ENCODE measurements around the gene BRPF3. TPM values are rescaled to one million over a fixed set of nuclear protein-coding genes. Genes with fewer than 3 reads are reported as not detected.
"Not testable (repeated sequence)": the region's sequence is repeated elsewhere in the genome, so short reads cannot be mapped to it uniquely, and the experiment has no call there.

BRPF3 gene
- total RNA-seq, 1 experiment from 2014 or later: 8.7 TPM

- DNase-seq (ENCODE audit: low read depth): no peak
These were observed 3.8 kb downstream of the BRPF3 start for GRCh38 chr6:36200154-36200891.

DNA sequence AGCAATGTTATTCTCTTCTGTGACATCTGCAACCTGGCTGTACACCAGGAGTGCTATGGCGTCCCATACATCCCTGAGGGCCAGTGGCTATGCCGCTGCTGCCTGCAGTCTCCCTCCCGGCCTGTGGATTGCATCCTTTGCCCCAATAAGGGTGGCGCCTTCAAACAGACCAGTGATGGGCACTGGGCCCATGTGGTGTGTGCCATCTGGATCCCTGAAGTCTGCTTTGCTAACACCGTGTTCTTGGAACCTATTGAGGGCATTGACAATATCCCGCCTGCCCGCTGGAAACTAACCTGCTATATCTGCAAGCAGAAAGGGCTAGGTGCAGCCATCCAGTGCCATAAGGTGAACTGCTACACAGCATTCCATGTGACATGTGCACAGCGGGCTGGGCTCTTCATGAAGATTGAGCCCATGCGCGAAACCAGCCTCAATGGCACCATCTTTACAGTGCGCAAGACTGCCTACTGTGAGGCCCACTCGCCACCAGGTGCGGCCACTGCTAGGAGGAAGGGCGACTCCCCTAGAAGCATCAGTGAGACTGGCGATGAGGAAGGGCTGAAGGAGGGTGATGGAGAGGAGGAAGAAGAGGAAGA is 4.6 kb downstream of the BRPF3 start:
- DNase-seq (ENCODE audit: low read depth): no peak

DNA sequence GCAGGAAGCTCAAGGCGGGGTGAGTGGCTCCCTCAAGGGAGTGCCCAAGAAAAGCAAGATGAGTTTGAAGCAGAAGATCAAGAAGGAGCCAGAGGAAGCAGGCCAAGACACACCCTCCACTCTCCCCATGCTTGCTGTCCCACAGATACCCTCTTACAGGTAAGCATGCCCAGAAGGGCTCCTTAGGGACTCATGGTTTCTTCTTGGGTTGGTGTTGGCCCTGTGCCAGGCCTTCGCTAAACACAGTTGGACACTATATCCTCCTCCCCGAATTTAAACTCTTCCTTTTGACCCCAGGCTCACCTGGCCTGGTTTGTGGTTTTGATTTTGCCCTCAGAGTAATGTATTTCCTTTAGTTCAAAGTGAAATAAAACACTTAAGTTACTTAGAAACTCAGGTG is 5.1 kb downstream of the BRPF3 start:
- DNase-seq (ENCODE audit: low read depth): no peak

DNA sequence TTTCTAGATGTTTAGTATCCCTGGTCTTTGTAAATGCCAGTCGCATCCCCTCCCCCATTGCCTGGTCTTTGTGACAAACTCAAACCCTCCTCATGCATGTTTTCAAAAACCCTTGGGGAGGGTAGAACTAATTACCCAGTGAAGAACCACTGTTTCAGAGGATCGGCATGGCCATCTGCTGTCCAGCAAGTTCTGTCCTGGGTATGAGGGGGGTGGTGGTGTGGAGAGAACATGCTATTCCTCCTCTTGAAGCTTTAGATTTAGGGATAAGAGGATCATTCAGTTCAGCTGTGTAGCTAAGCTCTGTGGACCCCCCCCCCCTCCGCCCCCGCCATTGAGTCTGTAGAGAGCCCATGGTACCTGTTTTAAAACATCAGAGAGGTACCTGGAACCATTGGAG is 5.6 kb downstream of the BRPF3 start:
- no peak for DNase-seq (ENCODE audit: low read depth)

DNA sequence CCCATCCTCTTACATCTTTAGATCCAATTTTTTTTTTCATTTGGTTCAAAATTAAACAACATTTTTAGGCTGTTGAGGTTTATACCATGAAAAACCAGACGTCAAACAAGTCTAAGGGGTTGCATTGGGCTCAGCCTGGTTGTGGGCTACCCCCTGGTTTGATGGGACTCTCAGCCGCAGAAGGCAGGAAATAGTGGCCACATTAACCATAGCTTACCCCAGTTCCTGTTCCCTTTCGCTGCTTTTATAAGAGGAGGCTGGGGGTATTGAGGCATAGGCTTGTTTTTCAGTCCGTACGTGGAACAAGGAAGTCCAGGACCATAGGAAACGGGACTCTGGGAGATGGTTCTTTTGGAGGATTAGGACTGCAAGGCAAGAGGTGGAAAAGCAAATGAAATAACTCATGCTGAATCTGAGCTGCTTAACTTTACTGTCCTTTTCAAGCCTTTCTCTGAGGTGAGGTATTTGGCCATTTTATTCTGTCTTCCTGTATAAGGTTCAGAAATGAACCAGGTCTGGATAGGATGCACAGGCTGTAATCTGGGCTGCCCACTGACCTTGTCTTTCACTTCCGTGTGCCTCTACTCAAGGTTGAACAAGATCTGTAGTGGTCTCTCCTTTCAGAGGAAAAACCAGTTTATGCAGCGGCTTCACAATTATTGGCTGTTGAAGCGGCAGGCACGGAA is 7.7 kb downstream of the BRPF3 start:
- DNase-seq (ENCODE audit: low read depth): no peak

DNA sequence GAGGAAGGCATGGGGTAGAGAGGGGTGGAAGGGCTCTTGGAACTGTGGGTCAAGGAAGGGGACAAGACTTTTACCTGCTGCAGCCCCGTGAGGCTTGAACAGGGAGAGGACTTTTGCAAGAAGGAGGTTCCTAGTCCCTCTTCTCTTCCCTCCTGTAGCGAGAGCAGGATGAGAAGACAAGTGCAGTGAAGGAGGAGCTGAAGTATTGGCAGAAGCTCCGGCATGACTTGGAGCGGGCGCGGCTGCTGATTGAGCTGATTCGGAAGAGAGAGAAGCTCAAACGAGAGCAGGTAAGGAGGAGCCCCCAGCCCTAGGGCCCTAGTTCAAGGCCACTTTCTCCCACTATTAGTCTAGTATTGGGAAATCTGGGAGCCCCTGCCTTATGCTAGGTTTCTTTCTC is 10.6 kb downstream of the BRPF3 start:
- no peak for DNase-seq (ENCODE audit: low read depth)

DNA sequence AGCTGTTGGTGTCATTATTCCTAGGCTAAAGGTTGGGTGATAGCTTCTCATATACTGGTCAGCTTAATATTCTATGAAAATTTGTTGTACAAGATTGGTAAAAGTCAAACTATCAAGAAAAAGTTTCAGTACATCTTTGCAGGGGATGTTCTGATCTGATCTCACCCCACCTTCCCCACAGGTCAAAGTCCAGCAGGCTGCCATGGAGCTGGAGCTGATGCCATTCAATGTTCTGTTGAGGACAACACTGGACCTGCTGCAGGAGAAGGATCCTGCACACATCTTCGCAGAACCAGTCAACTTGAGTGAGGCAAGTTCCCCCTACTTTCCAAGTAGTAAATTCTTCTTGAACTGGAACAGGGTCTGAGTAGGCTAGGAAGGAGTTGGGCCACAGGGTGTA is 13.1 kb downstream of the BRPF3 start:
- DNase-seq (ENCODE audit: low read depth): no peak

DNA sequence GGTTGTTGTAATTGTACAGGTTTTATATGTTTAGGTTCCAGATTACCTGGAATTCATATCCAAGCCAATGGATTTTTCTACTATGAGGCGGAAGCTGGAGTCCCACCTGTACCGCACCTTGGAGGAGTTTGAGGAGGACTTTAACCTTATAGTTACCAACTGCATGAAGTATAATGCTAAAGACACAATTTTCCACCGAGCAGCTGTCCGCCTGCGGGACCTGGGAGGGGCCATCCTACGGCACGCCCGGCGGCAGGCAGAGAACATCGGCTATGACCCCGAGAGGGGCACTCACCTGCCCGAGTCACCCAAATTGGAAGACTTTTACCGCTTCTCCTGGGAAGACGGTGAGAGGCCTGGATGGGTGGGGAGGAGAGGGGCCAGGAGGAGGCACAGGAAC is 13.6 kb downstream of the BRPF3 start:
- no peak for DNase-seq (ENCODE audit: low read depth)

DNA sequence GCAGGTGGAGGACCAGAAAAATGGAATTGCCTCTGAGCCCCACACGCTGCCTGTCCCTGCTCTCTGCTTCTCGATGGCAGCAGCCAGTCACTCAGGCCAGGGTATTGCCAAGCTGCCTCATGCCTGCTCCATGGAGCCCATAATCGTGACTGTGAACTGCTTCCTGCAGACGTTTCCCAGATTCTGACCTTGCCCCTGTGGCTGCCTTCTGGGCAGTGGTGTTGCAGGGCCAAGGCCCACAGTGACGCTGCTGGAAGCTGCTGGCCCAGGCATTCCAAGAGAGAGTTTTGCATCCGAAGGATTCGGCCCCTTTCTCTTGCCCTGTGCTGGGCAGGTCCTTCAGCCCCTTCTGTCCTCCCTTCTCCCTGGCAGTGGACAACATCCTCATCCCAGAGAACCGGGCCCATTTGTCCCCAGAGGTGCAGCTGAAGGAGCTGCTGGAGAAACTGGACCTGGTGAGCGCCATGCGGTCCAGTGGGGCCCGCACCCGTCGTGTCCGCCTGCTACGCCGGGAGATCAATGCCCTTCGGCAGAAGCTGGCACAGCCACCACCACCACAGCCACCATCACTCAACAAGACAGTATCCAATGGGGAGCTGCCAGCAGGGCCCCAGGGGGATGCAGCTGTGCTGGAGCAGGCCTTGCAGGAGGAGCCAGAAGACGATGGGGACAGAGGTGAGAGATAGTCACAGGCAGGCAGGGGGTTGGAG is 14.5 kb downstream of the BRPF3 start:
- no peak for DNase-seq (ENCODE audit: low read depth)

DNA sequence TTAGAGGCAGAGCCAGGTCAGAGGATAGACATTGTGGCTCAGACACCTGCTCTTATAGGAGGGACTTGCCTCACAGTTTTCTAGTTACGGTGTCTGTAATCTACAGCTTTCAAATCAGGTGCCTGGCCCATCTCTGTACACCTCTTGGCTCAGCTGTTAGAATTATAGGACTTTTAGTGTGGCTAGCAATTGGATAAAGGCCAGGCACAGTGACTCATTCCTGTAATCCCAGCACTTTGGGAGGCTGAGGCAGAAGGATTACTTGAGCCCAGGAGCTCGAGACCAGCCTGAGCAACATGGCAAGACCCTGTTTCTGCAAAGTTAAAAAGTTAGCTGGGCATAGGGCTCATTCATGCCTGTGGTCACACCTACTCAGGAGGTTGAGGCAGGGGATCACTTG is 20.0 kb downstream of the BRPF3 start:
- peak; percentile 61 for DNase-seq (ENCODE audit: low read depth)

- DNase-seq (ENCODE audit: low read depth): no peak
These were observed 20.6 kb downstream of the BRPF3 start for GRCh38 chr6:36217188-36217587.

DNA sequence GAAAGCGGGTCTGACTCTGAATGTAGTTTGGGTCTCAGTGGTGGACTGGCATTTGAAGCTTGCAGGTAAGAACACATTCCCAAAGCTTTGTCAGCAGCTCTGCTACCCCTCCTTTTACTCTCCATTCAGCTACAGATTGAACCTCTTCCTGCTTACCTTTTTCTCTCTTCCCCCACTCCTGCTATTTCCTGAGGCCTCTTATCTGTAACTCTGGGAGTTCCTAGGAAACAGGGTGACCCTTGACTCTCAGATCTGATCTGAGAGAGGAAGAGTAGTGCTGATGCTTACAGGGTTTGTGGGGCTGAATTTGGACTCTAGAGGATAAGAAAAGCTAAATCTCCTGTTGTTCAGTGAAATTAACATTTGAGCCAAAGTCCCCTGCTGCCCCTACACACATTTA is 21.4 kb downstream of the BRPF3 start:
- no peak for DNase-seq (ENCODE audit: low read depth)

DNA sequence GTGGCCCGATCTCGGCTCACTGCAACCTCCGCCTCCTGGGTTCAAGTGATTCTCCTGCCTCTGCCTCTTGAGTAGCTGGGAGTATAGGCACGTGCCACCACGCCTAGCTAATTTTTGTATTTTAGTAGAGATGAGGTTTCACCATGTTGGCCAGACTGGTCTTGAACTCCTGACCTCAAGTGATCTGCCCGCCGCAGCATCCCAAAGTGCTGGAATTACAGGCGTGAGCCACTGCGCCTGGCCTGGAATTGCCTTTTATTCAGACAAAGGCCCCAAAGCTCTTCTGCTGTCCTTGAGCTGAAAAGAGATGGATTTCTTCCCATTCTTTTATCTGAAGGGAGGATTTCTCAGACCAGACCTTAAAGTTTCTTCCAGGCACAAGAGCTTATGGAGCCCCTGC is 22.0 kb downstream of the BRPF3 start:
- not testable (repeated sequence) for DNase-seq (ENCODE audit: low read depth)

DNA sequence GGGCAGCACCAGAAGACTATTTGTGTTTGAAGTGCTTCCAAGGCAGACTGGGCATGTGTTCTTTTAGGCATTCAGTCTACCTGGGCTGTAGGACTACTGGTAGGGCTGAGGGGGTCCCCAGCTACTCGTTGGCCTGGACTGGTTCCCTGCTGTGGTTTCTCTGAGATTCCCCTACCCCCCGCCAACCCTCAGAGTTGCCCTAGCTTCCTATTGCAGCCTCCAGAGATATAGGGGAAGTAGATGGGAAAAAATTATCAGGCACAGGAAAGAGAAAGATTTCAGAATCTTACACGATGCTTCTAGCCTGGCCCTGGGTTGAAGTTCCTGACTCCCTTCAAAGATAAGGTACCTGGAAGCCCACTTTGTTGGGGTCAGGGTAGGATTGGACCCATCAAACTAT is 22.5 kb downstream of the BRPF3 start:
- DNase-seq (ENCODE audit: low read depth): no peak

DNA sequence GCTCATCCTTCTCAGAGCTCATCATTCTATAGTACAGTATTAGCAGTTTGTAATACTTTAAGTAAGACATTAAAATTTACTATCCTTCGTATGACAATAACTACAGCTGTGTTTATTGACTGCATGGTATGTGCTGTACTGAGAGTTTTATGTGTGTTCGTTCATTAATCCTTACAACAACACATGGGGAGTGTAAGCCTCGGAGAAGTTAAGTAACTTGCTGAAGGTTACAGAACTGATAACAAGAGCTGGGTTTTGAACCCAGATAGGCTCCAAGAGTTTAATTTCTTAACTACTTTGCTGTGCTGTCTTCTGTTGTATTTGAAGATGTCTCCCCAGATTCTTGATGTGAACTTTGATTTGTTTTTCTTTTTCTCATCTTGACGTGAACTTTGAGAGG is 23.7 kb downstream of the BRPF3 start:
- DNase-seq (ENCODE audit: low read depth): no peak

- no peak for DNase-seq (ENCODE audit: low read depth)
These were observed 25.1 kb downstream of the BRPF3 start for GRCh38 chr6:36221674-36222073.

DNA sequence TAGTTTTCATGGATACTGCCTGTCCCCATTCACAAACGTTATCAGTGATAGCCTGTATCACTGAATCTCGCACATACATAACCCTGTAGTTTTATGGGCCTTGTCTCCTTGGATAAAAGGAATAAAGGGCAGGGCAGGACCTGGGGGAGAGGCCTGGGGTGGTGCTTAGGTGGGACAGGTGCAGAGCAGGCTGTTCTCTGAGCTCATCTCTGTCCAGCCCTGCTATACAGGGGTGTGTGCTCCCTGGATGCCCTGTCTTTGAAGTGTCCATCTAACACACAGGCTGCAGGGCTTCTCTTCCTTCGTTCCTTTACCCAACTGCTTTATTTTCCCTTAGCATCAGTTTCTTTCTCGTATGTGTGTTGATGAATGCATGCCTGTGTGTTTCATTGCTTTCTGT is 26.4 kb downstream of the BRPF3 start:
- no peak for DNase-seq (ENCODE audit: low read depth)

DNA sequence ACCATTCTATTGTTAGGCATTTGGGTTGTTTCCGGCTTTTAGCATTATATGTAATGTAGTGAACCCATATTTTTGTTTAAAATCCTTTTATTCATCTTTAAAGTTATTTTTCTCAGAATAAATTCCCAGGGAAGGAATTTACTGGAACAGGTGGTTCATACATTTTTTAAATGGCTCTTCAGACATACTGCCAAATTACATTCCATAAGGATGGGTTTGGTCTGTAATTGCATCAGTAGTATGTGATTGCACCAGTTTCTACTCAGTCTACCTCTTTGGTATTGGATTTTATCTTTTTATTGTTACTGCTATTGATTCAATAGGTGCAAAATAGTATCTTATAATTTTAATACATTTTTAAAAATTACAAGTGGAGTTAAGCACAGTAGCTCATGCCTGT is 27.2 kb downstream of the BRPF3 start:
- no peak for DNase-seq (ENCODE audit: low read depth)

GRCh38 chr6:36224918-36225461 is 28.4 kb downstream of the BRPF3 start:
- peak; percentile 17 for DNase-seq (ENCODE audit: low read depth)

GRCh38 chr6:36226438-36227047 is 30.0 kb downstream of the BRPF3 start:
- DNase-seq (ENCODE audit: low read depth): no peak

DNA sequence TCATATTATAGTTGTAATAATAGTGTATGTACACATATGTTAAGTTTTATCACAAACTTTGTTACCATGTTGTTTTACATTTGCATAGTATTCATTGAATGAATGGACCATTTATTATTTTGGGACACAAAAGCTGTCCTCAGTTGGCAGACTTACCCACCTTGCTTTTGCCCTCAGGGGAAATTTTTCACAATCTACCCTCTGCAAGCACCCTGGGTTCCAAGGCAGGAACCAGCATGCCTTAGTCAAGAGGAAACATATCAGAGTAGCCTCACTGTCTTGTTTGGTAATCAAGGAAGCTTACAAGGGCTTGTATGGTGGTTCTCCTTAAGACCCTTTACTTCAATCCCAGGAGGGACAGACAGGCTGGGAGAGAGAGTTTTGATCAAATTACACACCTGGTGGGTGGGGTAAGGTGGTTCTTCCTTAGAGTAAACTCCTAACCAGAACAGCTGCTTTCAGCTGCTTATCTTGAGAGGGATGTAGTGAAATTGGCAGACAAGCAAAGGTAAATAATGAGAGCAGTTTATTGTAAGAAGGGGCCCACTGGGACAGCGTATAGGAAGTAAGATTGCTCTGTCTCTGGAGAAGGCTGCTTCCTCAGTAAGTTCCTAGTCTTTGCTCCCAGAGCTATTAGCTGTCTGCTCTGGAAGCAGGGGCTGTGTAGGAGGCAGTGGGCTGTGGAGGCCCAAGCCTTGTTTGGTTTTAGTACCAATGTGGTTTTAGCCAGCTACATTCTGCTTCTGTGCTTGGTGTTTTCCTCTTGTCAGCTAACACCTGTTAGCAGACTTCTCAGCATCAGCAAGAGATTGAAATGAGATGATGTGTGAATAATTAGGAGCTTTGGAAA is 31.1 kb downstream of the BRPF3 start:
- no peak for DNase-seq (ENCODE audit: low read depth)

Measured in RPMI7951 (cell line).